ENCODE data around the gene SCLT1.
A peak's percentile ranks its signal among the peaks of the same experiment; 100 is the strongest.

SCLT1 gene

GRCh38 chr4:128853741-128854140, 239.6 kb downstream of the SCLT1 start:
- FAIRE-seq (peak; percentile 31), DNase-seq (ENCODE audit: extremely low spot score, insufficient read length, low read depth) (no peak)

DNA sequence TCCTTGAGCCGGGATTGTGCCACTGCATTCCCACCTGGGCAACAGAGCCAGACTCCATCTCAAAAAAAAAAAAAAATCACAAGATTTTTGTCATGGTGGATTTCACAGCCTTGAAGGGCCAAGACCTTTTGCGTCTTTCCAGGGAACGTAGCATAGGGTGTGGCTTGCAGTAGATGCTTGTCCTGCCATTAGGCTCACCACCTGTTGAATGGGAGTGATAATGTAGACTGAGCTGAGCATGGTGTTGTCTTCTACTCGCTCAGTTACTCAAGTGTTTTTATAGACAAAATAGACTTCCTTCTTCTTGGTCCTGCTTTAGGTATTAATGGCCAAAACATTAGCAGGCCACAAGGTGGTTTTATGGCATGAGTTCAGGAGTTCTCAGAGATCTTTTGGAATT, 243.1 kb downstream of the SCLT1 start:
- FAIRE-seq = no peak
- no peak for DNase-seq (ENCODE audit: extremely low spot score, insufficient read length, low read depth)

DNA sequence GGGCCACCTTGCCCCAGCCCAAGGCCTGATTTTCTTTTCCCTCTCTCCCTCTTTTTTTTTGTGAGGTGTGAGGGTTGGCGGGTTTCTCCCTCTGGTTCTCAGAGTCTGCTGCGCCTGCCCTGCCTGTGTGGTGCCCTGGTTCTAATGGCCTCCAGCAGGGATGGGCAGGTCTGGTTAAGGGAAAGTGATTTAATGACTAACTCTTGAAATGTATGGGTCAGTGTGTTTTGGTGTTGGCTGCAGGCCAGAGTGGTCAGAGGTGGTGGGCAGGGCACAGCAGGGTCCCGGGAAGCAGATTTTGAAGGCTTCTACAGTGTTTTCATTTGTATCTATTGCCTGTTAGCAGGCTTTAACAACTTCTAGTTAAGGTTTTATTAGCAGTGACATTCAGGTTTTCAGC, 244.9 kb downstream of the SCLT1 start:
- FAIRE-seq (no peak), DNase-seq (ENCODE audit: extremely low spot score, insufficient read length, low read depth) (no peak)

- no peak for DNase-seq (ENCODE audit: extremely low spot score, insufficient read length, low read depth)
Observed at GRCh38 chr4:128847082-128847724, 246.1 kb downstream of the SCLT1 start.

DNA sequence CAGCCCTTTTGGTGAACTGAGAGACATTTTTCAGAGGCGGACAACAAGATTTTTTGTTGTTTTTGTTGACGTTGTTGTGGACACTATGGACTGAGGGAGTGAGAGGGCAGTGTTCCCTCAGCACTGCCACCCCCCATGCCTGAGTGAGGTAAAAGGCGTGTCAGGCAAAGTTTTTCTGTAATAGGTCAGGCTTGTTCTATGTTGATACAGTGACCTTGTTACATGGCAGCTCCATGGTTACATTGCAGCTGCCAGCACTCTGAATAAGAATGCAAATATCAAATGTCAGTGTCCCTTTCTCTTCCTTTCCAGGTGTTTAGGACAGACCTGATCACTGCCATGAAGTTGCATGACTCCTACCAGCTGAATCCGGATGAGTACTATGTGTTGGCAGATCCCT, 247.3 kb downstream of the SCLT1 start:
- DNase-seq (ENCODE audit: extremely low spot score, insufficient read length, low read depth) = no peak
- no peak for FAIRE-seq

More at GRCh38 chr4:128847082-128847724, 246.1 kb downstream of the SCLT1 start:
- no peak for FAIRE-seq

DNA sequence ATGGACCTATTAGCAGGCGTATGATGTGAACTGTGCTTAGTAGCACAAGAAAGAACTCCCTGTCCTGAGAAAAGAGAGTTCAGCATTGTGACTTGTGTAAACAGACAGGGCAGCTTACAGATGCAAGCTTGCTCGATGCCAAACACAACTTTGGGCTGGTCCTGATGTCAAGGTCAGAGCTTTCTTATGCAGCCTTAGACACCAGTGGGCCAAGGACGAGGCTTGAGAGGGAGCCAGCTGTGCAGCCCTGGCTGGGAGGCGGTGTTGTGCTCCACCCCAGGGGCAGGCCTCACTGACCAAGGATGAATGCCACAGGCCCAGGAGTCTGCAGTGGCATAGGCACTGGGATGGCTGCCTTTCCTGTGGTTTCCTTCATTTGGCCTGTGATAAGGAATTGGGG, 248.4 kb downstream of the SCLT1 start:
- no peak for DNase-seq (ENCODE audit: extremely low spot score, insufficient read length, low read depth)
- FAIRE-seq = no peak

GRCh38 chr4:128841402-128841801, 251.9 kb downstream of the SCLT1 start:
- no peak for DNase-seq (ENCODE audit: extremely low spot score, insufficient read length, low read depth)
- FAIRE-seq = no peak

- no peak for DNase-seq (ENCODE audit: extremely low spot score, insufficient read length, low read depth)
- FAIRE-seq = no peak
Observed at GRCh38 chr4:128840711-128841318, 252.5 kb downstream of the SCLT1 start.

- FAIRE-seq = no peak
- no peak for DNase-seq (ENCODE audit: extremely low spot score, insufficient read length, low read depth)
Observed at GRCh38 chr4:128837679-128838078, 255.7 kb downstream of the SCLT1 start.

DNA sequence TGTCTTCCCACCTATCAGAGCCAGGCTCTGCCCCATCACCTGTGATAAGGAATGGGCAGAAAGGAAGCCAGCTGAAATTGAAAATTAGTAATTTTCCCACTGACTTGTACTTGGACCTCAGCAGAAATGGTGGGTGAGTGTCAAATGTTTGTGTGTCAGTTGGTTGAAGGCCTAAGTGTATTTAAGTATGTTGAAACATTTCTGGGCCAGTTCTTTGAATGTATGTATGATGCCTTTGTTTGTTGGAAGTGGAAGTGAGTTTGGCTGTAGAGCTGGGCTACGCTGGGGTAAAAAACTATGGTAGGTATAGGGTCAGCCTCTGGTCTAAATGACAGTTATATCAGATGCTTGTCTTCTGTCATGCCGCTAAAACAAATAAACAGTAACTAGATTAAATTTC, 256.1 kb downstream of the SCLT1 start:
- DNase-seq (ENCODE audit: extremely low spot score, insufficient read length, low read depth) (no peak), FAIRE-seq (no peak)

- FAIRE-seq (no peak), DNase-seq (ENCODE audit: extremely low spot score, insufficient read length, low read depth) (no peak)
Observed at GRCh38 chr4:128835498-128836222, 257.7 kb downstream of the SCLT1 start.

Measured in GM18507 (cell line).